GM18505 (cell line): Measurements from ENCODE around the gene YPEL1.
"Not testable (repeated sequence)": the region's sequence is repeated elsewhere in the genome, so short reads cannot be mapped to it uniquely, and the experiment has no call there.

Source experiments
- ATAC-seq: cut with Tn5 transposase; IDR thresholded peaks from one replicate; pipeline ENCODE4 v1.9.1; 2021; ENCODE audit not compliant: unreplicated experiment
- POLR2A ChIP-seq: IDR thresholded peaks from 4 replicates; pipeline ENCODE4 v1.6.1; 2011; ENCODE audit warnings: borderline replicate concordance; ENCODE audit not compliant: insufficient read depth, insufficient read length; ENCODE audit errors: extremely low read depth

YPEL1 gene

GRCh38 chr22:21725956-21726649, 9.5 kb downstream of the YPEL1 start:
- TF ChIP-seq POLR2A = no peak
- no peak for ATAC-seq

GRCh38 chr22:21724496-21724895, 11.1 kb downstream of the YPEL1 start:
- ATAC-seq = not testable (repeated sequence)

GRCh38 chr22:21721195-21721852, 14.3 kb downstream of the YPEL1 start:
- not testable (repeated sequence) for ATAC-seq

- ATAC-seq = not testable (repeated sequence)
These were observed 15.3 kb downstream of the YPEL1 start for GRCh38 chr22:21720191-21720859.

- no peak for TF ChIP-seq POLR2A
- ATAC-seq = no peak
These were observed 16.6 kb downstream of the YPEL1 start for GRCh38 chr22:21719024-21719423.

- no peak for TF ChIP-seq POLR2A
- ATAC-seq = no peak
These were observed 17.1 kb downstream of the YPEL1 start for GRCh38 chr22:21718499-21718898.

GRCh38 chr22:21716395-21717122, 19.0 kb downstream of the YPEL1 start:
- ATAC-seq = not testable (repeated sequence)

GRCh38 chr22:21714786-21715185, 20.8 kb downstream of the YPEL1 start:
- no peak for ATAC-seq
- no peak for TF ChIP-seq POLR2A

- no peak for TF ChIP-seq POLR2A
- ATAC-seq = no peak
These were observed 21.4 kb downstream of the YPEL1 start for GRCh38 chr22:21714059-21714770.

- no peak for ATAC-seq
- TF ChIP-seq POLR2A = no peak
These were observed 22.1 kb downstream of the YPEL1 start for GRCh38 chr22:21713428-21714058.

GRCh38 chr22:21712751-21713427, 22.7 kb downstream of the YPEL1 start:
- no peak for ATAC-seq

GRCh38 chr22:21711851-21712250, 23.7 kb downstream of the YPEL1 start:
- ATAC-seq = no peak
- no peak for TF ChIP-seq POLR2A

More at GRCh38 chr22:21712751-21713427, 22.7 kb downstream of the YPEL1 start:
- no peak for TF ChIP-seq POLR2A
